HG03095 (cell line): Measurements from ENCODE around the gene GDF15.

ENCODE experiments used
- ATAC-seq: cut with Tn5 transposase; IDR thresholded peaks from one replicate; pipeline ENCODE4 v1.9.1; 2021; ENCODE audit warnings: moderate library complexity; ENCODE audit not compliant: unreplicated experiment

Gene GDF15

DNA sequence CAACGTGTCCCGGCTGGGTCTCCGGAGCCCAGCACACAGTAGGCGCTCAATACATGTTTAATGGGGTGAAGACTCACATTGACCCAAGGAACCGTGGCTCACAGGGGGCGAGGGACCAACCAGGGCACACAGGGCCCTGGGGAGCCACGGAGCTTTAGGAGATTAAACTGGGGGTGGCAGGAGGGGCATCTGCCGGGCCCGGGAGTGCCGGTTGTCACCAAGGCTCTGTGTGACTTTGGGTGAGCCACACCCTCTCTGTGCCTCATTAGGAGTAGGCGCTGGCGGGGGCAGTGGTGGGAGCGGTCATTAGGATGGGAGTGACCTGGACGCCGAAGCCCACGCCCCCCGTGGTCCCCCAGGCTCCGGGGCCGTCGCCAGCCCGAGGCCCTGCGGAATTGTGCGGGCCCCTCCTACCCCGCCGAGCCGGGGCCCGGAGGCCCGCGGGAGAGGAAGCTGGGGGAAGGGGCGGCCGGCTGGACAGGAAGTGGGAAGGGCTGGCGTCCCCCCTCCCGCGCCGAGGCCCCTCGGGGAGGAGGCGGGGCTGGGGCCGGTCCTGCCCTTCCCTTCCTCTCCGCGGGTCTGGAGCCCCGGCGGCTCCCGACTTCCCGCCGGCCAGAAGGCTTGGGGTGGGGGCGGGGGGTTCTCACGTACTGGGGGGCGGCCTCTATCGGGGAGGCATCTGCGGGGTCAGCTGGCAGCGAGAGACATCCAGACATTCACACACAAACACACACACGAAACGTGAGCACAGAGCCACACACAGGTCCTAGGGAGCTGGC, 31.5 kb downstream of the GDF15 start:
- no peak for ATAC-seq

DNA sequence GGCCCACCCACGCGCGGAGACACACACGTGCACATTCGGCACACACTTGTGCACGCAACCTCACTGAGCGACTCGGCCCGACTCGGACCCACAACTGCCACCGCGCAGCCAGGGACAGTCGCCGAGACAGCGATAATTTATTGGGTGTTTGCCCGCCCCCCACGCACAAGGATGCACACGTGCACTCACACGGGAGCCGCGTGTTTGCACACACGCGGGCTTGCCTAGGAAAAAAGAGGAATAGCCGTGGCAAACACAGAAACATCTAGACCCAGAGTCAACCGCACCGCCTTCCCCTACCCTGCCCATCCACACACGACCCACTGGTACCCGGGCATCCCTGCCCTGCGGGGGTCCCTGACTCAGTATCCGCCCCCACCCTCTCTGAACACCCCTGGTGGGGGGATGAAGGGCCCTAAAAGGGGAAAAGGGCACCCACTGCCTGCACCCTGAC, 32.1 kb downstream of the GDF15 start:
- no peak for ATAC-seq

DNA sequence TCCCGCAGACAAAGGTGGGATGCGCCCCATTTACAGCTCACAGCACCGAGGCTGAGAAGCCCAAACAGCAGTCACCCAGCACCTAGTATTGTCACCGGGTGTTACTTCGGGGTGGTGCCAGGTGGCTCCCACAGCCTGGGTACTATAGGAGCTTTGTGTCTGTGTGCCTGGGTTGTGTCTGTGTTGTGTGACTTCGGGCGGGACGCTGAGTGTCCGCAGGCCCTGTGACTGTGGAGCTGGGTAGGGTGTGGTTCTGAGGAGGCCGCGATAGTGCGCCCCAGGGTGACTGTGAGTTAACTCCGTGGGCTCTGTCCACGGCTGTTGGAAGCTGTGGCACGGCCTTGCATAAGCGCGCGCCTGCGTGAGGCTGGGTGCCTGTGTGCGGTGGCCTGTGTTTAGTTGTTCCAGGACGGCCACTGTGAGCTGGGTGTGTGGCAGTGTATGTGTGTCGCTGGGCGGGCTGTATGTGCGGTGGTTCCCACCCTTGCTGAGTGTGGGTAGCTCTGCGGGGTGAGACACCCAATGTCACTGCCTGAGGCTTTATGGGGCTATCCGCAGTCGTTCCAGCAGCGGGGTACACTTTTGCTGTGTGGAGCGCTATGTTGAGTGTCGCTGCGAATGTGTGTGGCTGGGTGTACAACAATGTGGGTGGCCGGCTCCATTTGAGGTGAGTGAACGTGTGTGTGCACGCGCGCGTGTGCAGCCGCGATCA, 32.7 kb downstream of the GDF15 start:
- no peak for ATAC-seq

DNA sequence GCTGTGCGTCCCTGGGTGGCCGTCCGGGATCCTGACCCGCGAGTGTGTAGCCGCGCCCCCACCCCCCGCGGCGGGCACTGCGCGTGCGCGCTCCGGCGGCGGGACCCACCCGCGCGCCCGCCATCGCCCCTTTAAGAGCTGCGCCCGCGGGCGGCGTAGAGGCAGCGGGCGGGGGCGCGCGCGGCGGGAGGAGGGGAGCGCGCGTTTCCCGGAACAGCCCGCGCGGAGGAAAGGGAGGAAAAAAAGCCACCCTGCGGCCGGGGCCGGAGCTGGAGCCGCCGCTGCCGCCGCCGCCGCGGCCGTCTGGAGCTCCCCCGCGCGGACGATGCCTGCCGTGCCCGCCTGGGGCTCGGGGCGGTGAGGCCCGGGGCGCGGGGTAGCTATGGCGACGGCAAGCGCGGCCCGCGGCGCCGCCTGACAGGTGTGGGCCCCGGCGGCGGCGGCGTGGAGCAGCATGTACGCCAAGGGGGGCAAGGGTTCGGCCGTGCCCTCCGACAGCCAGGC, 33.3 kb downstream of the GDF15 start, which contains the start of gene SSBP4:
Gene SSBP4, plus strand, starts transcription at position 204 of the 504 bp plus-strand sequence. Its CDS starts 251 bp downstream, at position 455.
- no peak for ATAC-seq

DNA sequence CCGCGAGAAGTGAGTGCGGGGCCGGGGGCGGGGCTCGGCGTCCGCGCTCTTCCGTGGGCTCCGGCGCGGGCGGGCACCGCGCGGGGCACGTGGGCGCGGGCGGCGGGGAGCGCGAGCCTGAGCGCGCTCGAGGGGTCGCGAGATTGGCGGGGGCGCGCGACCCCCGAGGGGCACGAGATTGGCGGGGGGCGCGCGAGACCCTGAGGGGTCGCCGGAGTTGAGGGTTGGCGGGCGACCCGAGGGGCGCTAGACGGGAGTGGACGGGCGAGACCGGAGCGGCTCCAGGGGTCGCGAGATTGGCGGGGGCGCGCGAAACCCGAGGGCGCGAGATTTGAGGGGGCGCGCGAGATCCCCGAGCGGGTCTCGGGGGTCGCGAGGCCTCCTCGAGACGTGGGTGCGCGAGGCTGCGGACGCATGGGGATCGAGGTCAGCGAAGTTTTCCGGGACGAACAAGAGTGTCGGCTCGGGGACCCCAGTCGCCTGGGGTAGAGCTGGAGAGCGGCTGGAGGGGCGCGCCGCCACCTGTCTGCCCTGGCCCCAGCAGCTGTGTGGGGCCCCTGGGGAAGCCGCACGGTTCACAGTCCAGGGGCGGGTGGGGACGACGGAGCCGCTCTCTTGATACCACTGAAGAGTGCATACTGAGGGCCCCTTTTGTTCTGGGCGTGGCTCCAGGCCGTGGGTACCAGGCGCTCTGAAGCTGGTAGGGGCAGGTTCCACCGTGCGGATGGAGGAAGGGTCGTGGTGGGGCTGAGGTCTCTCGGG, 33.9 kb downstream of the GDF15 start:
- ATAC-seq, result no peak

DNA sequence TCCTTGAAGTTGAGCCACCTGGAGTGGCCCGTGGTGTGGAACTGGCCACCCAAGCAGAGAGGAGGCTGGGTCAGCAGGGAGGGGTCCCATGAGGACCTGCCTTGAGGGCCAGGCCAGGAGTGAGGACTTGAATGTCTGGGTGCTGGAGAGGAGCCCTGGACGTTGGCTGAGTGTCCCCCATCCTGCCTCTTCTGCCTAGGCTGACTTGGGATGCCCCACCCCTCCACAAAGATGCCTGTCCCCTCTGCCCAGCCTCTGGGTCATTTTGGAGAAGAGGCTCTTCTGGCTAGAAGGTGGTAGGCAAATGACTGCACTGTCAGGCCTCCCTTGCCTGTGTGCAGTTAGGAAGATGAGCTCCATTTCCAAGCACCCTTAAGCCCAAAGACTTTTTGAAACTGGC, 35.0 kb downstream of the GDF15 start:
- ATAC-seq, result no peak

DNA sequence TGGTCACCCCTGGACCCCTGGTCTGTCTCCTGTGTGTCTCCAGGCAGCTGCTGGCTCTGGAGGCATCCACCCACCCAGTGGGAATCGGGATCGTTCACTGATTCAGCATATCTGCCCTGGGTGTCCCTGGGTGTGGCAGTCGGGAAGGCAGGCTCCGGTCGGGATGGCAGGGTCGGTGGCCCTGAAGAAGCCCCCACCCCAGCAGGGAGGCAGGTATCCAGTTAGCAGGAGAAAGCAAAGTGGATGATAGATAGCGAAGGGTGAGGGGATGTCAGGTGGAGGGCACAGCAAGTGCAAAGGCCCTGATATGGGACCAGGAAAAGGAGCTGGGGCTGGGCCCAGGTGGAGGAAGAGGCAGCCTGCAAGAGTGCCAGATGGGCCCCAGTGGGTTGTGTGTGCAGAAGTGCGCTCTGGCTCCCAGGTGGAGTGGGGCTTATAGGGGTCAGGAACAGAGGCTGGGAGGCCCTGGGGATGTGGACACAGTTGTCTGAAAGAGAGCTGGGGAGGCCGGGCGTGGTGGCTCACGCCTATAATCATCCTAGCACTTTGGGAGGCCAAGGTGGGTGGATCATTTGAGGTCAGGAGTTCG, 35.5 kb downstream of the GDF15 start:
- no peak for ATAC-seq

DNA sequence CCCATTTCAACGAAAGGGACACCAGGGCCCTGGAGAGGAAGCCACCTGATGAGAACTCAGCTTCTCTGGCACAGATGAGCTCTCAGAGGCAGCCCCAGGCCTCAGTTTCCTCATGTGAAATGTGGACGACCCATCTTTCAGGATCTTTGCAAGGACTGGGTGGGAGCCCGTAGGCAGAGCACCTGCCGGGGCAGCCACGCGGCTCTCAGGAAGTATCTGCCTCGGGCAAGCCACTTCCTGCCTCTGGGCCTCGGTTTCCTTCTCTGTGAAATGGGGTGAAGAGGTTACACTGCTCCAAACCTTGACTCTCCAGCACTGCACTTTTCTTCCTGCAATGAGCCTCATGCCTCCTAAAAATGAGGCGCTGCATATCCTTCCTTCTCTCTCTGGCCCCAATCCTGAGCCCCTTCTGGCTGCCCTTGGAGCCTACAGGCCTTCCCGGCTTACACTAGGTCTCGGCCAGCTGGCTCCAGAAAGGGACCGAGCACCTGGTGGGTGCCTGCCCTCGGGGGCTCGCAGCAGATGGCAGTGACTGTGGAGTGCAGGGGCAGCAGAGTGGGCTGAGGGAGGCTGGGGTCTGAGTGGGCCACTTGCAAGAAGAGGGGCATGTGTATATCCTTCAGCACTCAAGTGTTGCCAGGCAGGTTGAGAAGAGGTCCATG, 36.7 kb downstream of the GDF15 start:
- ATAC-seq, result no peak

DNA sequence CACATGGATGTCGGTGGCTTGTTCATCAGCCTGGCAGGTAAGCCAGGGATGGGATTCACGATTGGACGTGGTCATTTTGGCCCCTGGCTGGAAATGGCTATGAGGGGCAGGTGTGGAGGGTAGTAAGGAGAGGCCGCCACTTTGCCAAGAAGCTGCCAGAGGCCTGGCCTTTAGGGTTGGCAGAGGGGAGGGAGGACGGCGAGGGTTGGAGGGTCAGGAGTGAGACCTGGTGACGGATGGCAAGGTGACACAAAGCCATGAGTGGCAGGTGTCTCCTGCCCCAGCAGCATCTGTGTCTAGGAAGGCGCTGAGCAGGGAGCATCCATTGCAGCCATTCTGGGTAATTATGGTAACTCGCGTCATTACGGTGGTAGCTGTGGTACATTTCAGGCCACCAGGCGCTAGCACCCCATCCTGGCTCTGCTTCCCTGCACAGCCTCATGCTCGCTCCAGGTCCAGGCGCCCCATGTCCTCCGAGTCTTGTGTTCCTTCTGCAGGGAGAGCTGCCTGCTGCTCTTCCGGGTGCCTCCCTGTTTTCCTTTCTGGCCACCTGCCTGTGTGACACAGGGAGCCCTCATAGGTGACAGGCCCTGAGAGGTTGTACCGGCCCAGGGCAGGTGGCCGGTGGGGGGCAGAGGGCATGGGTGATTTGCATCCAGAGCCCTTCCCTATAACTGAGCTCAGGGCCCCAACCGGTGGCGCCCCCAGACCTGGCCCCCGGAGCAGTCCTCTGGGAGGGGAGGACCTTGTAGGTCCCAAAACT, 37.5 kb downstream of the GDF15 start:
- ATAC-seq, result no peak

DNA sequence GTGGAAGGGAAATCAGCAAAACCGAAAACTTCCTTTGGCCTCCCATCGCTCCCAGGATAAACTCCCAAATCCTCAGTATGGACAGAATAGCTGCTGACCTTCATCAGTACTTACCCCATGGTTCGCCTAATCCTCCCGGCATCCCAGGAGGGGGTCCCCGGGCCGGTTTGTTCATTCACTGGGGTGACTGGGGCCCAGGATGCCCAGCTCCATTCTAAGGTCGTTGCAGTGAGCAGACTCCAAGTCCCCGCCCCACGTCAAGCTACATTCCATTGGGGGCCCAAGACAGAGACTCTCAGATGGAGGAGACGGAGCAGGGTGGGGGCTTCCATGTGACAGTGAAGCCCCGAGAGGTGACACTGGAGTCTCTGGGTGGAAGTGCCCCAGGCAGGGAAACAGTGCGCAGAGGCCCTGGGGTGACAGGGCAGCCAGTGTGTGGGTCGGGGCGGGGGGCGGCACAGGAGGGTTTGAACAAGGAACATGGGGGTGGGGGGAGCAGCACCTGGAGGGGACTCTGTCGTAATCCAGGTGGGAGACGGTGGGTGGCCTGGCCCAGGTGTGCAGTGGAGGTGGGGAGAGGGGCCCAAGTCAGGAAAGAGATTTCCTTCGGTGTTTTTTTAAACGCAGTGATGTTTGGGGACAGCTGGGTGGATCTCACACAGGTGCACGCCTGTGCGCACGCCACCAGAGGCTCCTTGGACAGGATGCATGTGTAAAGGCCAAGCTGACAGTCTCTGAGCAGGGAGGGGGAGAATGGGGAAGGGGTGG, 38.3 kb downstream of the GDF15 start:
- ATAC-seq, result no peak

DNA sequence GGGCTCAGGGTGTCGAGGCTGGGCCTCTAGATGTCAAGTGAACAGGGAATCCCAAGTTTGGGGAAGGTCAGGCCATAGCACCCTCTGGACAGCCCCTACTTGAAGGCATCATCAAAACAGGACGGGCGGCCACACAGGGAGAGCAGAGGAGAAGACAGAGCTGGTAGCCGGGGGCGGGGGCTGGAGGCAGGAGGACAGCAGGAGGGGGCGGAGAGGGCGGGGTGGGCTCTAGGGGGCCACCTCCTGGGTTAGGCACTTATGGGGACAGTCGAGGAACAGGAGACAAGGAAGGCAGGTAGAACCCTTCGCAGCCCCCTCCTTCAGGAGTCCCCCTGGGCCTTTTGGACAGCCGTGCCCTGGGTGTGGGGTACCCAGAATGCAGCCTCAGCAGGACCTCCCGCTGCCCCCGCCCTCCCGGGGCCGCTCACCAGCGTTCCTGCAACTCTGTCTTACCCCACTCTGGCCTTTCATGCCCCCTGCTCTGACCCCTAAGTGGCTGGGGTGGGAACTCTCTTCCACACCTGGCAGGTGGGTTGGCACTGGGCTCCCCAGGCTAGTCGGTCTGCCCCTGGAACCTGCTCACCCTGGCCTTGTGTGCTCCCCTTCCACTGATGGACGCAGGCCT, 39.0 kb downstream of the GDF15 start:
- no peak for ATAC-seq

DNA sequence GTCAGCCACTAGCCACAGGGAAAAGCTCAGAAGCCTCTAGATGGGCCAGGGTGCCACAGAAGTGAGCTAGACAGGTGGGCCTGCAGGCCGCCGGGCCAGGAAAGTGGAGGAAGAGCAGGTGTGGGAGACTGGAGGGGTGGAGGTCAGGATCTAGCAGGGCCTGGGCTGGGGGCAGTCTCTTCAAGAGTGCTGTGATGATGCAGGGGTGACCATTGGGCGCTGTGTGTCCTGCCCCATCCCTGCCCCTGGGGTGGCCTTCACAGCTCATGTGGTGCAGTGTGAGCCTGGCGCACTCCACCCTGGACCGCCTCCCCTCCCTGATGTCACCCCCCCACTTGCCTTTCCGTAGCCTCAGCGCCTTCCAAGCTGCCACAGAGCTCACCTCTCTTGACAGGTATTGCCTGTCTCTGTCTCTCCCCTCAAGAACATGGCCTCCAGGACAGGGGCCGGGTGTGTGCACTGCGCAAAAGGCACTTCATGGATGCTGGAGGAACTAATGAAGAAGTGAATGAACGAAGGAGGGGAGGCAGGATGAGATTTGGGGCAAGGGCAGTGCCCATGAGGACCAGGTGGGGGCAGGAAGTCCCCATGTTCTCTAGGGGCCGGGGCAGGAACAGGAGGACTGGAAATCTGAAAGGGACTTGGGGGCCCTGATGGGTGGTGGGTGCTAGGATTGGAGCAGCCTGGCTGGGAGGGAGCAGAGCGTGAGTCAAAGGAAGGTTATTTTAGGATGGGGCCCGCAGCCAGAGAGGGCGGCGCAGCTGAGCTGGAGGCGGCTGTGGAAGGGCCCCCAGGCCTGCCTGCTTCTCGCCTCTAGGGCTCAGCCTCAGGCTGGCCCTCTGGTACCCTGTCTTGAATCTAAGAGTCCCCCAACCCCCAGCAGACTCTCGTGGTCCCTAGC, 39.8 kb downstream of the GDF15 start:
- ATAC-seq, result no peak

DNA sequence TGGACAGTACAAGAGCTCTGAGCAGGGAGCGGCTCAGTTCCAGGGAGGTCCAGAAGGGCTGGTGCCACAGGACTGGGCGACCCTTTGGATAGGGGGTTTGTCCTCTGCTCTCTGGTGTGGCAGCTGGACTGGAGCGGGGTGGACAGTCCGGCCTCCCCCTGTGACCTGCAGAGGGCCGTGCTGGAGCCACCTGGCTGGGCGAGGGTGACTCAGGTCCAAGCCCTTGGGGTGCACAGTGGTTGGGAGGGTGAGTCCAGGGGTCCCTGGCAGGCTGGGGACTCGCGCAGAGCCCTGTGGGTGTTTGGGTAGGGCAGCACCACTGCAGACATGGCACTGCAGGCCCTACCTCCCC, 40.4 kb downstream of the GDF15 start:
- ATAC-seq, result no peak

DNA sequence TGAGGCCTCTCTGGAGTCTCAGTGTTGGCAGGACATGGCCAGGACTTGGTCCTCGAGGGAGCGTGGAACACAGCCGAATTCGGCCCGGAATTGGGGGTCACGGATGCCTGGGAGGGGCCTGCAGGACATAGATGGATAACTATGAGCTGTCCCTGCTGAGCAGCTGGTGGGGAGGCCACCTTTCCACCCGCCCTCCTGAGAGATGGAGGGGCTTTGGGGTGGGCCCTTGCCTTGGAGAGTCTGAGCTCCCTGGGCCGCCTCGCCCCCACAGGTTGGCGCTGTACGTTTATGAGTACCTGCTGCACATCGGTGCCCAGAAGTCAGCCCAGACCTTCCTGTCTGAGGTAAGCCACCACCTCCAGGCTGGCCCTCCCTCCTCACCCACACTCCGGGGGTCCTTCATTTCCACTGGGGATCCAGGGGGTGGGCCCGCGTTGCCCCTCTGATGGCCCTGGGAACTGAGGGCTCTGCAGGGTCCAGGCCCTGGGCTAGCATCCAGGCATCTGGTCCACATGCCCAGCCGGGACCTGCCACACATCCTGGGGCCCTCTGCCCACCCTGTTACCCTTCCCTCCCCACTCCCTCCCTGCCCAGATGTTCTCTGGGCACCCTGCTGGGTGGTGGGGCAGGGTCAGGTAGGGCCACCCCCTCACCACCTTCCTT, 41.3 kb downstream of the GDF15 start:
- no peak for ATAC-seq

DNA sequence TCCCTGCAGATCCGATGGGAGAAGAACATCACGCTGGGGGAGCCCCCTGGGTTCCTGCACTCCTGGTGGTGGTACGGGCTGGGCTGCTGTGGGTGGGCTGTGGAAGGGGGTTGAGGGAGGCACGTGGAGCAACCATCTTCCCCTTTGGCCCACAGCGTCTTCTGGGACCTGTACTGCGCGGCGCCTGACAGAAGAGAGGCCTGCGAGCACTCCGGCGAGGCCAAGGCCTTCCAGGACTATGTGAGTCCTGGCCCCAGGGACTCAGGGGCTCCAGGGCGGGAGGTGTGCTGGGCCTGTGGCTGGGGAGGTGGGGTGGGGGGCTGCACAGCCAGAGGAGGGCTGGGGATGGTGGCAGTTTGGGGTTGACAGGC, 41.8 kb downstream of the GDF15 start:
- no peak for ATAC-seq

DNA sequence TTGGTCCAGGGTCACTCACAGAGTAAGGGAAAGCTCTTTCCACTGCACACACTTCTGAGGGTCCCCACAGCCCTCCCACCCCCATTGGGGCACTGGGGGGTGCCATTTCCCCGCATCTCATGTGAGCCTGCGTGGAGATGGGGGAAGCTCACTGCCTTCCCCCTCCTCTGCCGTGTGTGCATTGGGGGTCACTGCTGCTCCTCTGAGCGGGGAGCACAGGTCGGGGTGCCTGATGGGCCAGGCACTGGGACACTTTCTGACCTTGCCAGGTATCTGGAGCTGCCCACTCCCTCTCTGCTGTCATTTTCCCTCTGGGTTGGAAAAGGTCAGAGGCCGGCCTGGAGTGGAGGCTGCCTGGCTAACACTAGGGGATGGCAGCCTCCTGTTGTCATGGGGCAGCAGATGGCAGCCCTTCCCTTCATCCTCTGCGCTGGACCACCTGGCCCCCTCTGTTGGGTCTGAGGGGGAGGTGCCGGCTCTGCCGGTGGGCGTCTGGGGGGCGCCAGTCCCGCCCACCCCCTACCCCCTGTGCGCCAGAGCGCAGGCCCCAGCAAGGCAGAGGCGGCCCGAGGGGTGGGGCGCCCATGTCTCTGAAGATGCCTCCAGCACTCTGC, 42.3 kb downstream of the GDF15 start:
- peak; percentile 2 for ATAC-seq
